ENCODE measurements around the gene RREB1.
"Not testable (repeated sequence)": the region's sequence is repeated elsewhere in the genome, so short reads cannot be mapped to it uniquely, and the experiment has no call there.

RREB1 gene

DNA sequence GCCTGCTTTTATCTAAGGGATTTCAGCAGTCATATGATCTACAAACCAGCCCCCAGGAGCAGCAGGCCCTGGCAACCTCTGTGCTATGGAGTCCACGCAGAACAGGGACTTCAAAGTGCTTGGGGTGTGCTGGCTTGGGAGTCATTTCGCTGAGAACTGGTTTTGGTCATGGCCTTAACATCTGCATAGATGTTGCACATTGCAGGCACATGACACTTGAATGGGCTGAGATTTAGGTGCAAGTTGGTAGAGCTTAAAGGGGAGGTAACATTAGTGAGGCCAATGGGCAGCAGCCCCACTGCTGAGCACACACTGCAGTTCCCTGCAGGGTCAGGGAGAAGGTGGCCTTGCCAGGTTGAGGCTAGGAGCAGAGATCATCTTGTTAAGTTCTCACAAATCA is 43.6 kb downstream of the RREB1 start:
- TF ChIP-seq, protein P1, sequence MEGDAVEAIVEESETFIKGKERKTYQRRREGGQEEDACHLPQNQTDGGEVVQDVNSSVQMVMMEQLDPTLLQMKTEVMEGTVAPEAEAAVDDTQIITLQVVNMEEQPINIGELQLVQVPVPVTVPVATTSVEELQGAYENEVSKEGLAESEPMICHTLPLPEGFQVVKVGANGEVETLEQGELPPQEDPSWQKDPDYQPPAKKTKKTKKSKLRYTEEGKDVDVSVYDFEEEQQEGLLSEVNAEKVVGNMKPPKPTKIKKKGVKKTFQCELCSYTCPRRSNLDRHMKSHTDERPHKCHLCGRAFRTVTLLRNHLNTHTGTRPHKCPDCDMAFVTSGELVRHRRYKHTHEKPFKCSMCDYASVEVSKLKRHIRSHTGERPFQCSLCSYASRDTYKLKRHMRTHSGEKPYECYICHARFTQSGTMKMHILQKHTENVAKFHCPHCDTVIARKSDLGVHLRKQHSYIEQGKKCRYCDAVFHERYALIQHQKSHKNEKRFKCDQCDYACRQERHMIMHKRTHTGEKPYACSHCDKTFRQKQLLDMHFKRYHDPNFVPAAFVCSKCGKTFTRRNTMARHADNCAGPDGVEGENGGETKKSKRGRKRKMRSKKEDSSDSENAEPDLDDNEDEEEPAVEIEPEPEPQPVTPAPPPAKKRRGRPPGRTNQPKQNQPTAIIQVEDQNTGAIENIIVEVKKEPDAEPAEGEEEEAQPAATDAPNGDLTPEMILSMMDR (IDR thresholded peaks at IDR 0.05), result no peak
- no peak overlapping the region for H3K27ac ChIP-seq
- DNase-seq (ENCODE audit: low spot score), result no peak
- H3K4me3 ChIP-seq, result no peak overlapping the region

DNA sequence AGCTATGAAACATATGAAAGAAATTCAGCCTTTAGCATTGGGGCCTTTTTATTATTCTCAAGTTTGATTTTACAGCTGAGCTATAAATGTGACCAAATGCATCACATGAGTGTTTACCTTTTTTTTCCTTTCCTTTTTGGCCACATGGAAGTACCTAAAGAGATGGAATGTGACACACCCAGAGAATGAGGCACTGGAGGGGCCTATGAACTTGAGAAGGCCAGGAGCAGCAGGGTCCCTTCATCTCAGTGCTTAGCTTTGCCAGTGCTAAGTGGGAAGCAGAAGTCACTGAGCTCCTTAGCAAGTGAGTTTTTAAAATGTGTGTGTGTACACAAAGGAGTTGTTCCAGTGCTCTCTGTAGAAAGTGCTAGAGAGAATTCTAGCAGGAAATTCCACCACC is 44.7 kb downstream of the RREB1 start:
- H3K27ac ChIP-seq, result no peak overlapping the region
- TF ChIP-seq, protein P1 (IDR thresholded peaks at IDR 0.05), result no peak

DNA sequence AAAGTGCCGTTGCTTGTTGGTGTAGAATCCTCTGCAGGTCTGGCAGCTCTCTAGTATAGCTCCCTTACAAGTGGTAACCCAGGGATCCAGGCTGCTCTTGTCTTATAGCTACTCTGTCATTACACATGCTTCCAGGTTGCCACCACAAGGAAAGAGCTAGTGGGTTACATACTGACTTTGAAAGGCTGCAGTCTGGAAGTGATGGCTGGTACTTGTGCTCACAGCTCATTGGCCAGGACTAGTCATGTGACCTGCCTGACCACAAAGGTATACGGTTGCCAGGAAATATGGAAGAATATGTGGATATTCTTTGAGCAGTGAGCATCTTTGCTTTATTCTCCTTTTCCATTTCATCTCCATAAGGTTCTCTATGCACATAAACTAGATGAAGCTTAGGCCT is 46.0 kb downstream of the RREB1 start:
- no peak for DNase-seq (ENCODE audit: low spot score)
- TF ChIP-seq, protein P1 (IDR thresholded peaks at IDR 0.05), result no peak
- Histone ChIP-seq H3K27ac (no peak overlapping the region), H3K4me3 (no peak overlapping the region)

More for the DNA sequence above, 44.7 kb downstream of the RREB1 start:
- DNase-seq (ENCODE audit: low spot score), result no peak
- H3K4me3 ChIP-seq, result no peak overlapping the region

DNA sequence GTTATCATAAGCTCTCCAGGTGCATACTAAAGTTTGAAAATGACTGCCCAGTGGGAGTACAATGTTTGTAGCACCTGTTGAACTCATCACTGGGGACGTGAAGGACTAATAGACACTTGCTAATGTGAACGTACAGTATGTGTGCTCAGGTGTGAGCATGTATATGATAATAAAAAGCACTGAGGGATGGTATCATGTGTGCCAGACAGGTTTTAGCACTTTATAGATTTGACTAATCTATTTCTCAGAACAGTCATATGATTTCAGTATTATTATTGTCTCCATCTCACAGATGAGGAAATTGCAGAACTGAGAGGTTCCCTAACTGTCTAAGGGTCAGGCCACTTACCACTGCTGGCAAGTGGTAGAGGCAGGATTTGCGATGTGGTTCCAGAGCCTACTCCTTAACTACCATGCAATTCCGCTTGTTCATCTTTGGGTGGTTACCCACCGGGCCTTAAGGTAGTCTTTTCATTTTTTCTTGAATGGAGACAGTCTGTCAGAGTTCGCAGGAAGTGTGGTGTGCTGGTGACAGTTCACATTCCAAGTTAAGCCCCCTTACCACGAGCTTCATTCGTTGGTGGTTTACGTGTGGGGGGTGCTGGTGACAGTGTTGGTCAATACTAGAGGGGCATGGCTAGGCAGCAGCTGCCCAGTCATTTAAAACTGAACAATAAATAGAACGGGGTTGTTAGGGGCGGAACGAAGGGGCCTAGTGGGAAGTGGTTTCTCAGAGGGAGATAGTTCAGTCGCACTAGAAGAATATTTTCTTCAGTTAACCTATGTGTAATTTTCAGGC is 46.8 kb downstream of the RREB1 start:
- H3K27ac ChIP-seq, result no peak overlapping the region
- no peak for DNase-seq (ENCODE audit: low spot score)
- TF ChIP-seq, protein P1 (IDR thresholded peaks at IDR 0.05), result no peak

DNA sequence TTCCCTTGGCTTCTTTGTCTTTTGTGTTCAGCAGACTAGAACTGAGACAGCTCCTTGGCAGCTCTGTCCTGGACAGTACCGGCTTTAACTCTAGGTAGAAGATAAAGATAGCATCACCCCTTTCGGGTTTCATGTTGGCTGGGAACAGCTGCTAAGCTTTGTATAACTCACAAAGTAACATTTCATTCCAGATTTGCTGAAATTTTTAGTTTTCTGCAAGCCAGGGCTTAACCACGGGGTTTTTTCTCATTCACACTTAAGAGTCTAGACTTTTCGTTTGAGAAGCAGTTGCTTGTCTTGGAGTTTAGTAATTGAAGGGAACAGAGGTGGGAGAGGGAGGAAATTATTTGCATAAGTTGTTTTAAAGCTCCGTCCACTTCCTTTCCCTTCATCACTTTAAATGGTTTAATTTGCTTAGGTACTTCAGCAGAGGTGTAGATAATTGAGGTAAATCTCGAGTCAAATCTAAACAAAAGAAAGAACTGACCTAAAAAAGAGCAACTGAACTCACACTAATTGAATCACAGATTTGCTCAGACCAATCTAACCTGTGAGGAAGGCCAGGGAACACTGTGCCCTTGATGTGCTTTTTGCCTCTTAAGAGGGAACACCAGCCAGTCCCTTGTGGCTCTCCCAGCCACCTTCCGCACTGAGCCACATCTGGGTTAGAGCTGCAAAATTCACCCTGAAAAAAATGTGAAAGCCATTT is 48.3 kb downstream of the RREB1 start:
- TF ChIP-seq, protein P1 (IDR thresholded peaks at IDR 0.05), result no peak
- Histone ChIP-seq H3K27ac (no peak overlapping the region), H3K4me3 (no peak overlapping the region)
- DNase-seq (ENCODE audit: low spot score), result no peak

More for the DNA sequence above, 46.8 kb downstream of the RREB1 start:
- H3K4me3 ChIP-seq, result no peak overlapping the region

DNA sequence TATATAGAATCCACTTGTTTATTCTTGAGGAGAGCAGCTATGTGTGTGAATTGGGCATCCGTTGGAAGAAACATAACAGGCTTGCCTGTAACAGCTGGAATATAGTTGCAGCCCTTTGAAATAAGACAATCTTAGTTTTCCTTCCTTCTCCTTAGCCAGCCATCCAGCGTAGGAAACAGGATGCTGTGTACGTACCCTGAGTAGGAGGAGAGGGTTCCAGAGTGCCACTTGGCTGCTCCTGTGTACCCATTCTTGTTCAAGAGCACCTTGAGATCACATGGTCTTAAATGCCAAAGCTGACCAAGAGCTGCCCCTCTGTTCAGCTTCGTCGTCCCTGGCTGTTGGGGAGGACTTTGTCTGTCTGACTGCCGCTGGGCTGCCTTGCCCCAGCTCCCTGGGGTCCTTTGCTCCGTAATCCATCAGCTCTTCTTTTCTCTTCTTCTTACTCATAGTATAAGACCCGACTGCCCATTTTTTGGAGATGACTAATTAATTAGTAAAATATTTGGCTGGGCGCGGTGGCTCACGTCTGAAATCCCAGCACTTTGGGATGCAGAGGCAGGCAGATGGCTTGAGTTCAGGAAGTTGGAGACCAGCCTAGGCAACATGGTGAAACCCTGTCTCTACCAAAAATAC is 49.0 kb downstream of the RREB1 start:
- TF ChIP-seq, protein P1 (IDR thresholded peaks at IDR 0.05), result no peak
- no peak for DNase-seq (ENCODE audit: low spot score)
- H3K27ac ChIP-seq, result no peak overlapping the region
- H3K4me3 ChIP-seq, result no peak overlapping the region

DNA sequence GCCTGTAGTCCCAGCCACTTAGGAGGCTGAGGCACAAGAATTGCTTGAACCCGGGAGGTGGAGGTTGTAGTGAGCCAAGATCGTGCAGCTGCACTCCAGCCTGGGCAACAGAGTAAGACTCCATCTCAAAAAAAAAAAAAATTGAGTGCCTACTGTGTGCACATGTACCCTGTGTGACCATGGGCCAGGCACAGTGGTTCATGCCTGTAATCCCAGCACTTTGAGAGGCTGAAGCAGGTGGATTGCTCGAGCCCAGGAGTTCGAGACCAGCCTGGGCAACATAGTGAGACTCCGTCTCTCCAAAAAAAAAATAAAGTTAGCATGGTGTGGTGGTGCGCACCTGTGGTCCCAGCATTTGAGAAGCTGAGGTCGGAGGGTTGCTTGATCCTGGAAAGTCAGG is 49.5 kb downstream of the RREB1 start:
- H3K4me3 ChIP-seq; H3K27ac ChIP-seq; DNase-seq (ENCODE audit: low spot score): not testable (repeated sequence)
